K562 (cell line): ENCODE data around the gene HBEGF. TPM values are rescaled to one million over a fixed set of nuclear protein-coding genes. Genes with fewer than 3 reads are reported as not detected.

Experiments
- ATAC-seq: fragments of 200-7000 bp; cut with Tn5 transposase; 3 replicates; pipeline ENCODE4 v1.9.1; 2020; ENCODE audit warnings: moderate library complexity
- BruUV-seq: library from RNA; stranded (reverse); fragments of 400-500 nt; replicated peaks from 2 replicates; lab custom pipeline; 2021; lab: Mats Ljungman, UMichigan
- CTCF ChIA-PET: fragments of 300-600 bp; formaldehyde crosslinking; extraction: SDS; loops from one replicate; lab custom pipeline; 2021; ENCODE audit warnings: low intra/inter-chr PET ratio; lab: Yijun Ruan, JAX
- POLR2A ChIA-PET: fragments of 300-600, 350-650 bp; sonication (Branson Sonifier 250); formaldehyde crosslinking; extraction: SDS; loops from one replicate; lab custom pipeline; 2021; ENCODE audit warnings: antibody characterized with exemption, inconsistent platforms; lab: Yijun Ruan, JAX
- DNase-seq, 4 experiments: peaks; one replicate each; pipeline versions ENCODE4 v3.0.0 to v3.0.0-alpha.2; 2011 to 2018; ENCODE audit warnings: low spot score in 3 of 4, mixed read lengths in 3 of 4; ENCODE audit errors: extremely low read depth in 1 of 4
- FAIRE-seq: peaks from 2 replicates; lab custom pipeline; 2011; peaks lifted over from hg19 to GRCh38; lab: Jason Lieb, UNC
- H2AFZ ChIP-seq: 2 replicates; pipeline ENCODE4 v1.6.0; 2011; ENCODE audit warnings: low read depth, low read length, control low read depth, inconsistent platforms
- H3K27ac ChIP-seq: fragments of 200-600 bp; 3 replicates; pipeline ENCODE4 v1.8.0; 2011; ENCODE audit warnings: low read depth, mild to moderate bottlenecking, control low read depth, inconsistent platforms, low read length, moderate library complexity, mixed read lengths; ENCODE audit errors: extremely low read depth
- H3K27me3 ChIP-seq, 2 experiments: fragments of 300-600 bp in 1 of 2; 2 replicates in 1 of 2; 3 replicates in 1 of 2; pipeline versions ENCODE4 v1.6.0 to v1.8.0; 2011; ENCODE audit warnings: inconsistent platforms in 2 of 2, low read length in 2 of 2, mild to moderate bottlenecking in 1 of 2, mixed read lengths in 1 of 2, moderate library complexity in 1 of 2; ENCODE audit not compliant: control insufficient read depth in 2 of 2, insufficient read depth in 2 of 2
- H3K36me3 ChIP-seq: fragments of 300-600 bp; 3 replicates; pipeline ENCODE4 v1.8.0; 2011; ENCODE audit warnings: mild to moderate bottlenecking, low read length, inconsistent platforms; ENCODE audit not compliant: control insufficient read depth, insufficient read depth
- H3K4me1 ChIP-seq, 2 experiments: fragments of 200-600 bp in 1 of 2; replicated peaks in 1 of 2; 2 replicates in 1 of 2; 3 replicates in 1 of 2; pipeline versions ENCODE4 v1.5.1 to v1.8.0; 2011; ENCODE audit warnings: inconsistent platforms in 2 of 2, low read length in 2 of 2, mild to moderate bottlenecking in 1 of 2, mixed read lengths in 1 of 2, moderate library complexity in 1 of 2; ENCODE audit not compliant: control insufficient read depth in 2 of 2, insufficient read depth in 2 of 2
- H3K4me2 ChIP-seq: 2 replicates; pipeline ENCODE4 v1.6.1; 2011; ENCODE audit warnings: low read length, control low read depth, inconsistent platforms, mixed read lengths; ENCODE audit not compliant: insufficient read depth
- H3K4me3 ChIP-seq: fragments of 200-600 bp; sonication (generic), shearing (Covaris generic); 2 replicates; pipeline ENCODE4 v1.5.1; 2016; ENCODE audit warnings: control low read depth, inconsistent platforms
- H3K79me2 ChIP-seq: fragments of 200-600 bp; 3 replicates; pipeline ENCODE4 v1.8.0; 2011; ENCODE audit warnings: low read length, inconsistent platforms; ENCODE audit not compliant: control insufficient read depth, insufficient read depth
- H3K9ac ChIP-seq, 2 experiments: 2 replicates each; pipeline versions ENCODE4 v1.6.0 to v1.6.1; 2011; ENCODE audit warnings: low read depth in 2 of 2, low read length in 2 of 2, control low read depth in 1 of 2, inconsistent platforms in 1 of 2, mild to moderate bottlenecking in 1 of 2, mixed read lengths in 1 of 2; ENCODE audit not compliant: insufficient read depth in 1 of 2
- H3K9me1 ChIP-seq: one replicate; pipeline ENCODE4 v1.6.0; 2011; ENCODE audit warnings: inconsistent platforms, mild to moderate bottlenecking, low read length, moderate library complexity; ENCODE audit not compliant: control insufficient read depth, insufficient read depth
- H3K9me3 ChIP-seq: replicated peaks from 2 replicates; pipeline ENCODE4 v1.5.1; 2011; ENCODE audit warnings: low read depth, low read length, inconsistent platforms; ENCODE audit not compliant: control insufficient read depth, insufficient read depth
- H4K20me1 ChIP-seq: replicated peaks from 2 replicates; pipeline ENCODE4 v1.6.1; 2011; ENCODE audit warnings: low read length, inconsistent platforms, mixed read lengths; ENCODE audit not compliant: control insufficient read depth, insufficient read depth
- ATF3 ChIP-seq, 2 experiments: fragments of 450-650 bp in 1 of 2; sonication (generic) in 1 of 2; formaldehyde crosslinking in 1 of 2; IDR thresholded peaks in 1 of 2; conservative IDR thresholded peaks in 1 of 2; 2 replicates each; pipeline versions ENCODE4 v1.6.1 to v1.8.1; 2016 to 2023; ENCODE audit warnings: mild to moderate bottlenecking in 2 of 2, moderate library complexity in 2 of 2, inconsistent platforms in 1 of 2, missing genetic modification reagents in 1 of 2
- ATF4 ChIP-seq: fragments of 450-650 bp; formaldehyde crosslinking; IDR thresholded peaks from 2 replicates; pipeline ENCODE4 v1.4.0; 2022; ENCODE audit warnings: mild to moderate bottlenecking, moderate library complexity
- CEBPB ChIP-seq: fragments of 450-650 bp; IDR thresholded peaks from 2 replicates; pipeline ENCODE4 v1.6.1; 2016; ENCODE audit warnings: missing genetic modification characterization, missing compliant biosample characterization
- CEBPG ChIP-seq, 3 experiments: fragments of 200-800 bp in 1 of 3; sonication (Bioruptor generic) in 1 of 3; sonication (generic) in 1 of 3; formaldehyde crosslinking in 1 of 3; IDR thresholded peaks in 2 of 3; conservative IDR thresholded peaks in 1 of 3; 2 replicates each; pipeline versions ENCODE4 v1.6.1 to v1.8.0; 2016 to 2022; ENCODE audit warnings: missing compliant biosample characterization in 2 of 3, missing genetic modification characterization in 2 of 3, mild to moderate bottlenecking in 1 of 3, missing genetic modification reagents in 1 of 3
- MCM5 ChIP-seq: fragments of 450-650 bp; IDR thresholded peaks from 2 replicates; pipeline ENCODE4 v1.6.1; 2016; ENCODE audit warnings: low read depth
- ZNF695 ChIP-seq: fragments of 450-650 bp; formaldehyde crosslinking; IDR thresholded peaks from 2 replicates; pipeline ENCODE4 v1.4.0; 2020; ENCODE audit warnings: mild to moderate bottlenecking, moderate library complexity
- whole genome bisulfite sequencing: fragments of 100-300 bp; shearing (Covaris generic); methylation state at CpG from one replicate; pipeline ENCODE4 v1.1.6; 2016; ENCODE audit warnings: low coverage, mixed read lengths; ENCODE audit not compliant: insufficient coverage; ENCODE audit errors: missing lambda C conversion rate; 5-methylcytosine and 5-hydroxymethylcytosine counted together
- in situ Hi-C: fragments of 300-500 bp; cut with MboI; formaldehyde crosslinking; loops from 4 replicates; pipeline ENCODE4 v1.15.0; 2018; ENCODE audit warnings: inconsistent platforms, mixed read lengths
- intact Hi-C: fragments of 100-400 bp; cut with micrococcal nuclease; formaldehyde crosslinking; loops from 2 replicates; pipeline ENCODE4 v1.14.2; 2022
- polyA plus RNA-seq, 8 experiments: library from polyadenylated mRNA; depleted of rRNA in 4 of 8; stranded (reverse) in 5 of 8; unstranded in 3 of 8; fragments of >200 nt; fragmentation: Nextera tagmentation in 2 of 8; fragmentation: Illumina TruSeq in 1 of 8; extraction: Ambion mirVana in 2 of 8; extraction: Trizol in 1 of 8; gene quantifications; 2 replicates each; pipeline versions ENCODE4 v1.2.1 to v1.2.3, GENCODE V29; 2011 to 2014; ENCODE audit warnings: inconsistent platforms in 1 of 8, missing spikeins in 1 of 8
- total RNA-seq, 7 experiments: library from RNA; depleted of rRNA in 6 of 7; stranded (reverse); fragments of >200 nt in 6 of 7; fragmentation: Illumina TruSeq in 2 of 7; extraction: Trizol in 2 of 7; gene quantifications; 2 replicates each; pipeline versions ENCODE4 v1.2.1 to v1.2.3, GENCODE V29; 2011 to 2021; ENCODE audit warnings: low replicate concordance in 1 of 7
- TF ChIP-seq, protein P1 (sequence below): fragments of 450-650 bp; IDR thresholded peaks from 2 replicates; pipeline ENCODE4 v1.6.1; 2018; ENCODE audit not compliant: partially characterized antibody
- TF ChIP-seq, protein P2 (sequence below): fragments of 450-650 bp; IDR thresholded peaks from 2 replicates; pipeline ENCODE4 v1.6.1; 2016; ENCODE audit warnings: missing biosample characterization, missing genetic modification characterization

HBEGF gene
- total and polyA plus RNA-seq, 9 of the 15 experiments (the other 6 are each of a cell fraction or from before 2014, with no cell fraction given): 0.11 to 1.1 (median 0.60) TPM

GRCh38 chr5:140287801-140288521, 58.4 kb downstream of the HBEGF start:
- no peaks in the 10 kb centered on the region for H3K9me1 ChIP-seq
- H3K4me2 ChIP-seq: no peak overlapping the region
- no peaks in the 10 kb centered on the region for H3K9me3 ChIP-seq
- H2AFZ ChIP-seq: no peak overlapping the region
- FAIRE-seq (no peak), DNase-seq (no peak), ATAC-seq (no peak)
- no peaks in the 10 kb centered on the region for H3K27me3 ChIP-seq
- H3K79me2 ChIP-seq: peaks cover 69% of the 10 kb centered on the region
- in situ Hi-C loops: no loop called here
- TF ChIP-seq ATF4 (CRISPR knock-in tag) (0 out of 2 replicates have a peak, but pooled peaks have one; percentile 26), ATF3 (IDR thresholded peaks at IDR 0.05) (peak; percentile 75), ATF3 (CRISPR knock-in tag; conservative IDR thresholded peaks at IDR 0.05) (no peak), CEBPG (CRISPR knock-in tag; IDR thresholded peaks at IDR 0.05) (no peak), CEBPG (tag; conservative IDR thresholded peaks at IDR 0.05 in 1 of 2, IDR thresholded peaks at IDR 0.05 in 1 of 2) (peak; percentile 65 to 66), CEBPB (tag) (peak; percentile 52), ZNF695 (CRISPR knock-in tag) (no peak), MCM5 (no peak)
- TF ChIP-seq, protein P1, sequence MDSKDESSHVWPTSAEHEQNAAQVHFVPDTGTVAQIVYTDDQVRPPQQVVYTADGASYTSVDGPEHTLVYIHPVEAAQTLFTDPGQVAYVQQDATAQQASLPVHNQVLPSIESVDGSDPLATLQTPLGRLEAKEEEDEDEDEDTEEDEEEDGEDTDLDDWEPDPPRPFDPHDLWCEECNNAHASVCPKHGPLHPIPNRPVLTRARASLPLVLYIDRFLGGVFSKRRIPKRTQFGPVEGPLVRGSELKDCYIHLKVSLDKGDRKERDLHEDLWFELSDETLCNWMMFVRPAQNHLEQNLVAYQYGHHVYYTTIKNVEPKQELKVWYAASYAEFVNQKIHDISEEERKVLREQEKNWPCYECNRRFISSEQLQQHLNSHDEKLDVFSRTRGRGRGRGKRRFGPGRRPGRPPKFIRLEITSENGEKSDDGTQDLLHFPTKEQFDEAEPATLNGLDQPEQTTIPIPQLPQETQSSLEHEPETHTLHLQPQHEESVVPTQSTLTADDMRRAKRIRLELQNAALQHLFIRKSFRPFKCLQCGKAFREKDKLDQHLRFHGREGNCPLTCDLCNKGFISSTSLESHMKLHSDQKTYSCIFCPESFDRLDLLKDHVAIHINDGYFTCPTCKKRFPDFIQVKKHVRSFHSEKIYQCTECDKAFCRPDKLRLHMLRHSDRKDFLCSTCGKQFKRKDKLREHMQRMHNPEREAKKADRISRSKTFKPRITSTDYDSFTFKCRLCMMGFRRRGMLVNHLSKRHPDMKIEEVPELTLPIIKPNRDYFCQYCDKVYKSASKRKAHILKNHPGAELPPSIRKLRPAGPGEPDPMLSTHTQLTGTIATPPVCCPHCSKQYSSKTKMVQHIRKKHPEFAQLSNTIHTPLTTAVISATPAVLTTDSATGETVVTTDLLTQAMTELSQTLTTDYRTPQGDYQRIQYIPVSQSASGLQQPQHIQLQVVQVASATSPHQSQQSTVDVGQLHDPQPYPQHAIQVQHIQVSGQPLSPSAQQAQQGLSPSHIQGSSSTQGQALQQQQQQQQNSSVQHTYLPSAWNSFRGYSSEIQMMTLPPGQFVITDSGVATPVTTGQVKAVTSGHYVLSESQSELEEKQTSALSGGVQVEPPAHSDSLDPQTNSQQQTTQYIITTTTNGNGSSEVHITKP: peak; percentile 71
- TF ChIP-seq, protein P2, sequence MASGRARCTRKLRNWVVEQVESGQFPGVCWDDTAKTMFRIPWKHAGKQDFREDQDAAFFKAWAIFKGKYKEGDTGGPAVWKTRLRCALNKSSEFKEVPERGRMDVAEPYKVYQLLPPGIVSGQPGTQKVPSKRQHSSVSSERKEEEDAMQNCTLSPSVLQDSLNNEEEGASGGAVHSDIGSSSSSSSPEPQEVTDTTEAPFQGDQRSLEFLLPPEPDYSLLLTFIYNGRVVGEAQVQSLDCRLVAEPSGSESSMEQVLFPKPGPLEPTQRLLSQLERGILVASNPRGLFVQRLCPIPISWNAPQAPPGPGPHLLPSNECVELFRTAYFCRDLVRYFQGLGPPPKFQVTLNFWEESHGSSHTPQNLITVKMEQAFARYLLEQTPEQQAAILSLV (tag): no peak
- TF ChIP-seq, all 486 proteins: peak for 5
- intact Hi-C loops: no loop called here
- WGBS: 69% methylated on average over 7 of the region's 7 CpGs
- H3K27ac ChIP-seq: no peak overlapping the region
- BruUV-seq: no TSS peak
- H3K4me1 ChIP-seq: peaks cover 0 to 4% of the 10 kb centered on the region in 2 experiments; a peak in 1 of 5 replicates
- H3K4me3 ChIP-seq: no peak overlapping the region
- ChIA-PET CTCF (no interaction called here), POLR2A (interaction anchor here (0.8 kb wide), 1 partner anchor 66 kb away, joined by 3 read pairs; no protein-coding TSS in a partner anchor)
- H3K36me3 ChIP-seq: peaks cover 2% of the 10 kb centered on the region; the same call in 1 of the 3 replicates
- H4K20me1 ChIP-seq: no peaks in the 10 kb centered on the region
- no peak overlapping the region for H3K9ac ChIP-seq
